Nephron progenitor cell (in vitro differentiated cells): ENCODE results near the gene DCN.

ENCODE experiments used
- DNase-seq: peaks from one replicate; pipeline ENCODE4 v3.0.0; 2021
- H3K27ac Mint-ChIP-seq: 2 replicates; pipeline ENCODE4 v1.8.0; 2021; ENCODE audit warnings: mild to moderate bottlenecking, moderate library complexity, mixed read lengths
- H3K27me3 Mint-ChIP-seq: 2 replicates; pipeline ENCODE4 v1.8.0; 2021; ENCODE audit warnings: mild to moderate bottlenecking, low read depth, mixed read lengths; ENCODE audit not compliant: poor library complexity
- H3K36me3 Mint-ChIP-seq: 2 replicates; pipeline ENCODE4 v1.8.0; 2021; ENCODE audit warnings: low read depth, mixed read lengths
- H3K4me1 Mint-ChIP-seq: 2 replicates; pipeline ENCODE4 v1.8.0; 2021; ENCODE audit warnings: mixed read lengths
- H3K4me3 Mint-ChIP-seq: 2 replicates; pipeline ENCODE4 v1.8.0; 2021; ENCODE audit warnings: mild to moderate bottlenecking, moderate library complexity, mixed read lengths
- H3K9me3 Mint-ChIP-seq: 2 replicates; pipeline ENCODE4 v1.8.0; 2021; ENCODE audit warnings: mild to moderate bottlenecking, moderate library complexity, mixed read lengths
- TF ChIP-seq, protein P1 (sequence below): fragments of 200-600 bp; sonication (generic); IDR thresholded peaks from 2 replicates; pipeline ENCODE4 v1.5.0; 2021; ENCODE audit warnings: antibody characterized with exemption

Gene DCN

DNA sequence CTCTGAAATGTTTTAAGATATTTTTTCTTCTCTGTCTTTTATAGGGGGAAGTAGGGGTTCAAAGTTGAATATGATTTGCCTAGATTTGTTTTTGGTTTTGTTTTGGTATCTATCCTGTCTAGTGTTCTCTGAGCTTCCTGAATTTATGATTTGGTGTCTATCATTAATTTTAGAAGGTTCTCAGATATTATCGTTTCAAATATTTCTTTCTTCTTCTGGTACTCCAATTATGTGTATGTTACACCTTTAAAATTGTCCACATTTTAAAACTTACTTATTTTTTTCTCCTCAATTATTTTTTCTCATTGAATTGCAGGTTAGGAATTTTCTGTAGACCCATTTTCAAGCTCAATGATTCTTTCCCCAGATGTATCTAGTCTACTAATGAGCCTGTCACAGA, 13.8 kb upstream of the DCN start:
- H3K9me3 Mint-ChIP-seq, result peaks cover 36% of the 10 kb centered on the region
- H3K4me1 Mint-ChIP-seq, result no peaks in the 10 kb centered on the region
- no peaks in the 10 kb centered on the region for H3K27me3 Mint-ChIP-seq
- no peak overlapping the region for H3K27ac Mint-ChIP-seq
- H3K4me3 Mint-ChIP-seq, result no peak overlapping the region
- no peak for DNase-seq
- TF ChIP-seq, protein P1, sequence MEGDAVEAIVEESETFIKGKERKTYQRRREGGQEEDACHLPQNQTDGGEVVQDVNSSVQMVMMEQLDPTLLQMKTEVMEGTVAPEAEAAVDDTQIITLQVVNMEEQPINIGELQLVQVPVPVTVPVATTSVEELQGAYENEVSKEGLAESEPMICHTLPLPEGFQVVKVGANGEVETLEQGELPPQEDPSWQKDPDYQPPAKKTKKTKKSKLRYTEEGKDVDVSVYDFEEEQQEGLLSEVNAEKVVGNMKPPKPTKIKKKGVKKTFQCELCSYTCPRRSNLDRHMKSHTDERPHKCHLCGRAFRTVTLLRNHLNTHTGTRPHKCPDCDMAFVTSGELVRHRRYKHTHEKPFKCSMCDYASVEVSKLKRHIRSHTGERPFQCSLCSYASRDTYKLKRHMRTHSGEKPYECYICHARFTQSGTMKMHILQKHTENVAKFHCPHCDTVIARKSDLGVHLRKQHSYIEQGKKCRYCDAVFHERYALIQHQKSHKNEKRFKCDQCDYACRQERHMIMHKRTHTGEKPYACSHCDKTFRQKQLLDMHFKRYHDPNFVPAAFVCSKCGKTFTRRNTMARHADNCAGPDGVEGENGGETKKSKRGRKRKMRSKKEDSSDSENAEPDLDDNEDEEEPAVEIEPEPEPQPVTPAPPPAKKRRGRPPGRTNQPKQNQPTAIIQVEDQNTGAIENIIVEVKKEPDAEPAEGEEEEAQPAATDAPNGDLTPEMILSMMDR, result no peak
- H3K36me3 Mint-ChIP-seq, result peaks cover 10% of the 10 kb centered on the region

DNA sequence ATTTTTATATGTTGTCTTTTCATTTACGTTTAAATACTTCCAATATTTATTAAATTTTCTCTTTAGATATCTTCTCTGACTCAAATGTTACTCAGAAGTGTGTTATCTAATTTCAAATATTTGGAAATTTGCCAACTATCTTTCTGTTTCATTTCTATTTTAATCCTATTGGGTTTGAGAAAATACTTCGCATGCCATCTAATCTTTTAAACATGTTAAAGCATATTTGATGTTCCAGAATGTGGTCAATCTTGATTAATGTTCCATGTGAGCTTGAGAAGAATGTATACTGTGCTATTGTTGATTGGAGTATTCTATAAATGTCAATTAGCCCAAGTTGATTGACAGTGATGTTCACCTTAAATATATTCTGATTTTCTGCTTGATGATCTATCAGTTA, 11.9 kb upstream of the DCN start:
- TF ChIP-seq, protein P1, result no peak
- Mint-ChIP-seq H3K27ac (no peak overlapping the region), H3K36me3 (peaks cover 10% of the 10 kb centered on the region), H3K4me1 (no peaks in the 10 kb centered on the region), H3K9me3 (peaks cover 34% of the 10 kb centered on the region), H3K4me3 (no peak overlapping the region), H3K27me3 (no peaks in the 10 kb centered on the region)
- DNase-seq, result no peak

DNA sequence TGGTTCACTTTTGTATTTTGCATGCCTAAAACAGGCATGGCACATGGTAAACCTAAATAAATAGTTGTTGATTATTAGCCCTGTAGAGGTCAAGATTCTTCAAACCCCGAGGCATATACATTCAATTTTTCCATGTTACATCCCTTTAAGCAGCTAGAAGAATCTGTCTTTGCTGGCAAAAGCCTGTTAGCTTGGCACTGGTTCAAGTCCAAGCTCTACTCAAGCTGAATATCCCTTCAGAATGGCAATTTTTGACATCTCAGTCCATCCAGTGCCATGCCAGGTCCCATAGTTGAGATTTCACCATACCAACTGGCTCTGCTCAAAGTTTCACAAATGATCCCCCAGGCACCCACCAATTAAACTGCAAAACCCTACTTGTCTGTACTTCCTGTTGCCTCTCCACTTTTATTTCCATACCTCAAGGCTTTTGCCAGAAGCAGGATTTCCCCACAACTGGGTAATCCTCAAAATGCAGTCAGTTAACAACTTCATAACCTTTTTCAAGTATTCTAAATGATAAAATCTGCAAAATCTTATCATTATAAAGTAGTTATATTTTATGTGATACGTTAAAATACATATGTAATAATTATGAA, 9.0 kb upstream of the DCN start:
- no peaks in the 10 kb centered on the region for H3K4me1 Mint-ChIP-seq
- H3K4me3 Mint-ChIP-seq, result no peak overlapping the region
- H3K9me3 Mint-ChIP-seq, result peaks cover 15% of the 10 kb centered on the region
- H3K36me3 Mint-ChIP-seq, result peaks cover 7% of the 10 kb centered on the region
- DNase-seq, result no peak
- no peaks in the 10 kb centered on the region for H3K27me3 Mint-ChIP-seq
- TF ChIP-seq, protein P1, result no peak
- no peak overlapping the region for H3K27ac Mint-ChIP-seq

DNA sequence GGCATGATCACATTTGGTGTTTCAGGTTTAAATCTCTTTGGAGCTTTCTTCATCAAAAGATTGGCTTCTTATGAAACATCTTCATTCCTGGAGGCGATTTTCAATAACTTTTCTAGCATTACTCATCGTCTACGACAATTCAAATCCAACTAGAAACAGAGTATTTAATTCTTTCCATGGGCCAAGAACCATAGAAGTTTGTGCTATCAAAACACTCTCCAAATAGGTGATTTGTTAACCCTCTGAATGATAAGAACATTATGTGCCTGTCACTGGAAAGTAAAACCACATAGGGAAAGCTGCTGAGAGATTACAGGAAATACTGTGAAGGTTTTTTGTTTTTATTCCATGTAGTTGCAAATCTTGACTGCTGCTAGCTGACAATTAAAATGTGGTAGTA, 6.9 kb upstream of the DCN start:
- H3K4me3 Mint-ChIP-seq, result no peak overlapping the region
- DNase-seq, result no peak
- H3K27ac Mint-ChIP-seq, result no peak overlapping the region
- no peaks in the 10 kb centered on the region for H3K4me1 Mint-ChIP-seq
- TF ChIP-seq, protein P1, result no peak
- no peaks in the 10 kb centered on the region for H3K27me3 Mint-ChIP-seq
- H3K9me3 Mint-ChIP-seq, result peaks cover 5% of the 10 kb centered on the region
- no peaks in the 10 kb centered on the region for H3K36me3 Mint-ChIP-seq

- Mint-ChIP-seq H3K4me1 (peaks cover 4% of the 10 kb centered on the region), H3K27me3 (no peaks in the 10 kb centered on the region), H3K27ac (no peak overlapping the region), H3K36me3 (no peaks in the 10 kb centered on the region), H3K4me3 (no peak overlapping the region), H3K9me3 (peaks cover 5% of the 10 kb centered on the region)
- TF ChIP-seq, protein P1, result no peak
- DNase-seq, result no peak
These were observed 6.2 kb upstream of the DCN start for GRCh38 chr12:91188778-91189177.

DNA sequence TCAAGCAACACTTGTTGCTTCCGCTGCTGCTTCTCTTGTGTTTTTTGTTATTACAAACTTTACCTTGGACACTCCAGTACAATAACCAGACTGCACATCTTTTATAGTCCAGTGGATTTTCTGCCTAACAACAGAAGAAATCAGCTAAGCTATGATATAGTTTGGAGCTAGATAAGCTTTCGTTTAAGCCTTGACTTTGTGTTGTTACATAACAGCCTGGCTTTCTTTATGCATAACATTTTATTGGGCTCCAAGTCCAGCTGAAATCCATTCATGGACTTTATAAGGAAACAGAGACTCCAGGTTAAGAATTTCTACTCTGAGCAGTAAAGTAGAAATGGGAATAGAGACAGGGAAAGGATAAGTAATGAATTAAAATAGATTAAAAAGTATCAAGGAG, 3.5 kb upstream of the DCN start:
- Mint-ChIP-seq H3K27me3 (no peaks in the 10 kb centered on the region), H3K4me1 (peaks cover 19% of the 10 kb centered on the region), H3K36me3 (no peaks in the 10 kb centered on the region), H3K9me3 (no peaks in the 10 kb centered on the region), H3K27ac (no peak overlapping the region), H3K4me3 (no peak overlapping the region)
- no peak for DNase-seq
- TF ChIP-seq, protein P1, result no peak
